A549 (cell line): ENCODE results near the gene ZBTB20. TPM values are rescaled to one million over a fixed set of nuclear protein-coding genes. Genes with fewer than 3 reads are reported as not detected.

Experiments used
- ATAC-seq, 2 experiments: fragments of 200-7000 bp in 1 of 2; fragments of >200 bp in 1 of 2; cut with Nextera tagmentation in 1 of 2; cut with Tn5 transposase in 1 of 2; 3 replicates each; pipeline versions ENCODE4 v1.8.0 to v1.9.1; 2018 to 2020; ENCODE audit warnings: mild to moderate bottlenecking in 1 of 2, moderate library complexity in 1 of 2
- CTCF ChIA-PET: fragments of 300-600 bp; sonication (Branson Sonifier 250); formaldehyde crosslinking; extraction: SDS; loops from one replicate; lab custom pipeline; 2021; ENCODE audit warnings: antibody characterized with exemption, inconsistent platforms; lab: Yijun Ruan, JAX
- POLR2A ChIA-PET: fragments of 350-600 bp; formaldehyde crosslinking; extraction: SDS; loops from one replicate; lab custom pipeline; 2021; ENCODE audit warnings: antibody characterized with exemption, inconsistent platforms; lab: Yijun Ruan, JAX
- DNase-seq, 2 experiments: peaks; one replicate each; pipeline versions ENCODE4 v3.0.0 to v3.0.0-alpha.2; 2011 to 2016; ENCODE audit warnings: low read depth in 1 of 2, low spot score in 1 of 2
- FAIRE-seq: peaks from 2 replicates; lab custom pipeline; 2011; peaks lifted over from hg19 to GRCh38; lab: Jason Lieb, UNC
- H3K27ac ChIP-seq, 2 experiments: fragments of >200 bp; sonication (Bioruptor Twin); formaldehyde crosslinking; 3 replicates each; pipeline ENCODE4 v1.5.1; 2016 to 2017
- H3K4me1 ChIP-seq: fragments of >200 bp; sonication (Bioruptor Twin); formaldehyde crosslinking; 3 replicates; pipeline ENCODE4 v1.6.1; 2016
- H3K4me2 ChIP-seq: fragments of >200 bp; sonication (Bioruptor Twin); formaldehyde crosslinking; 3 replicates; pipeline ENCODE4 v1.6.1; 2016
- H3K4me3 ChIP-seq: fragments of >200 bp; sonication (Bioruptor Twin); formaldehyde crosslinking; 3 replicates; pipeline ENCODE4 v1.5.1; 2016
- H3K9me3 ChIP-seq: fragments of >200 bp; sonication (Bioruptor Twin); formaldehyde crosslinking; 3 replicates; pipeline ENCODE4 v1.6.1; 2016
- CBX8 ChIP-seq: fragments of 200-600 bp; sonication (generic); IDR thresholded peaks from 2 replicates; pipeline ENCODE4 v1.6.1; 2016
- CEBPB ChIP-seq, 2 experiments: fragments of >200 bp in 1 of 2; sonication (Bioruptor Twin) in 1 of 2; formaldehyde crosslinking in 1 of 2; IDR thresholded peaks; 2 replicates each; pipeline ENCODE4 v1.6.1; 2012 to 2016
- CHD4 ChIP-seq: fragments of 200-600 bp; sonication (generic); IDR thresholded peaks from 2 replicates; pipeline ENCODE4 v1.6.1; 2016; ENCODE audit warnings: antibody characterized with exemption, mild to moderate bottlenecking, borderline replicate concordance
- EHMT2 ChIP-seq: fragments of 200-600 bp; sonication (generic); IDR thresholded peaks from 2 replicates; pipeline ENCODE4 v1.6.1; 2016; ENCODE audit warnings: antibody characterized with exemption, low read depth, mild to moderate bottlenecking, moderate library complexity
- EP300 ChIP-seq, 2 experiments: fragments of >200 bp; sonication (Bioruptor Twin); formaldehyde crosslinking; IDR thresholded peaks; 2 replicates in 1 of 2; 3 replicates in 1 of 2; pipeline ENCODE4 v1.6.1; 2016 to 2017
- FOSL2 ChIP-seq, 2 experiments: fragments of 450-650 bp in 1 of 2; fragments of >200 bp in 1 of 2; sonication (Bioruptor Twin) in 1 of 2; formaldehyde crosslinking; IDR thresholded peaks; 2 replicates each; pipeline versions ENCODE4 v1.5.0 to v1.6.1; 2016 to 2020; ENCODE audit warnings: mild to moderate bottlenecking in 1 of 2, moderate library complexity in 1 of 2
- HEYL ChIP-seq: fragments of 250-450 bp; sonication (Bioruptor Pico); IDR thresholded peaks from 2 replicates; pipeline ENCODE4 v1.8.0; 2021; ENCODE audit warnings: mild to moderate bottlenecking, moderate library complexity
- HOXB13 ChIP-seq: fragments of 250-450 bp; sonication (Bioruptor Pico); IDR thresholded peaks from 2 replicates; pipeline ENCODE4 v1.5.0; 2020; ENCODE audit warnings: low read depth, mild to moderate bottlenecking, moderate library complexity
- HOXB5 ChIP-seq: fragments of 250-450 bp; sonication (Bioruptor Pico); IDR thresholded peaks from 2 replicates; pipeline ENCODE4 v1.5.0; 2020; ENCODE audit warnings: mild to moderate bottlenecking, moderate library complexity
- JUN ChIP-seq, 2 experiments: fragments of >200 bp; sonication (Bioruptor Twin); formaldehyde crosslinking; IDR thresholded peaks; 2 replicates in 1 of 2; 3 replicates in 1 of 2; pipeline ENCODE4 v1.6.1; 2016 to 2017
- JUNB ChIP-seq: fragments of >200 bp; sonication (Bioruptor Twin); formaldehyde crosslinking; IDR thresholded peaks from 2 replicates; pipeline ENCODE4 v1.6.1; 2016
- KDM1A ChIP-seq: fragments of 200-600 bp; sonication (generic); IDR thresholded peaks from 2 replicates; pipeline ENCODE4 v1.6.1; 2016; ENCODE audit warnings: low read depth, mild to moderate bottlenecking
- MAZ ChIP-seq: fragments of 150-350 bp; IDR thresholded peaks from 2 replicates; pipeline ENCODE4 v1.6.1; 2014; ENCODE audit warnings: antibody characterized with exemption, low read depth, low read length, borderline replicate concordance
- PBX3 ChIP-seq: IDR thresholded peaks from 2 replicates; pipeline ENCODE4 v1.6.1; 2012
- POLR2AphosphoS2 ChIP-seq: conservative IDR thresholded peaks from 2 replicates; pipeline ENCODE4 v1.6.1; 2012; ENCODE audit warnings: low read length, improper control_type of control experiment, inconsistent platforms
- RARB ChIP-seq: fragments of 250-450 bp; sonication (Bioruptor Pico); IDR thresholded peaks from 2 replicates; pipeline ENCODE4 v1.8.0; 2021; ENCODE audit warnings: mild to moderate bottlenecking, moderate library complexity
- RNF2 ChIP-seq: fragments of 200-600 bp; sonication (generic); IDR thresholded peaks from 2 replicates; pipeline ENCODE4 v1.6.1; 2016; ENCODE audit warnings: low read depth, mild to moderate bottlenecking, antibody characterized with exemption, moderate library complexity, borderline replicate concordance
- ZFP36 ChIP-seq: fragments of 450-650 bp; IDR thresholded peaks from 2 replicates; pipeline ENCODE4 v1.6.1; 2014; ENCODE audit warnings: borderline replicate concordance; ENCODE audit not compliant: partially characterized antibody
- ZNF302 ChIP-seq: fragments of 250-450 bp; sonication (Bioruptor Pico); IDR thresholded peaks from 2 replicates; pipeline ENCODE4 v1.9.0; 2021; ENCODE audit warnings: inconsistent platforms, mild to moderate bottlenecking, moderate library complexity
- ZSCAN20 ChIP-seq: fragments of 250-450 bp; sonication (Bioruptor Pico); IDR thresholded peaks from 2 replicates; pipeline ENCODE4 v1.8.0; 2022; ENCODE audit warnings: mild to moderate bottlenecking, moderate library complexity
- WGBS: methylation state at CpG from one replicate; pipeline ENCODE4 v1.1.6; 2017; ENCODE audit errors: missing lambda C conversion rate; 5-methylcytosine and 5-hydroxymethylcytosine counted together
- polyA plus RNA-seq, 4 experiments: library from polyadenylated mRNA; depleted of rRNA in 3 of 4; stranded (reverse); fragments of >200 nt; fragmentation: RNase III in 1 of 4; extraction: RNeasy Plus Mini Kit Qiagen cat#74134 plus additional on column Dnase treatment in 1 of 4; gene quantifications; 2 replicates in 3 of 4; 3 replicates in 1 of 4; pipeline ENCODE4 v1.2.3, GENCODE V29; 2011 to 2017
- TF ChIP-seq, protein P1 (sequence below): IDR thresholded peaks from 2 replicates; pipeline ENCODE4 v1.6.1; 2012; ENCODE audit warnings: low read depth, borderline replicate concordance
- TF ChIP-seq, protein P2 (sequence below): fragments of >200 bp; sonication (Bioruptor Twin); formaldehyde crosslinking; IDR thresholded peaks from 3 replicates; pipeline ENCODE4 v1.5.1; 2016
- TF ChIP-seq, protein P3 (sequence below): IDR thresholded peaks from 2 replicates; pipeline ENCODE4 v1.6.1; 2012

The ZBTB20 gene
- polyA plus RNA-seq, 2 of the 4 experiments (the other 2 are of a cell fraction) = 0.85 to 5.0 TPM

DNA sequence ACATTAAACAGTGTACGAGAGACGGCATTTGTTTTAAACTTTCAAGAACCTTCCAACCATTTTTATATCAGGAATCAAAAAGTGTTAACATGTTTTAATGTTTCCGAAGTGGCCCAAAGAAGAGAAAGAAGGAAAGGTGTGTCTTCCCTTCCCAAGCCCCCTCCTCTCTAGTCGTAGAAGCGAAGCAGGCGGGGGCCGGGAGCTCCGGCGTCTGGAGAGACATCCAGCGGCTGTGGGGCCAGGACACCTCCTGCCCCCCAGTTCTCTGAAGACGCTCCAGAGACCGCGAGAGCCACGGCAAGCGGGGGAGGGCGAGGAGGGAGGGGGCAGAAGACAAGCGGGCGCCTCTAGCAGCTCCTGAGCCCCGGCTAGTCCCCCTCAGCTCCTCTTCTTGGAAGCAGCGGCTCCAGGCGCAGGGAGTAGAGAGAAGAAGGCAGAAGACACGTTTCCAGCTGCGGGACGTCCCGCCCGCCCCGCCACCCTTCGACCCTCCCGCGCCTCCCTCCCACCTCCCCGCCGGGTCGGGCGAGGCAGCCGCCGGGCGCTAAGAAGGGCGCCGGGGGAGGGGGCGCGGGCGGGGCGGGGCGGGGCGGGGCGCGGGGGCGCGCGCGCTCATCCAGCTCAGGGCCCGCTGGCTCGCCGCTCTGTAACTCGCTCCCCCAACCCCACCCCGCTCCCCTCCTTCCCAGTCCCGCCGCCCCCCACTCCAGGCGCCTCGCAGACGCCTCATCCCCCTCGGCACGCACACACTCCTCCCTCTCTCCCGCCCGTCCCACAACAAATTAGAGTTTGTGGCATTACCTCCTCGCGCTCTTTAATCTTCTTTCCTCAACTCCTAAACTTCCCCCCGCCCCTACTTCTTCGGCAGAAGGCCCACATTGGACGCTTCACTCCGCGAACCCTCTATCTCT is at the start of gene ZBTB20 (continued):
- TF ChIP-seq MAZ = peak; percentile 85; the same call in 1 of the 2 replicates

DNA sequence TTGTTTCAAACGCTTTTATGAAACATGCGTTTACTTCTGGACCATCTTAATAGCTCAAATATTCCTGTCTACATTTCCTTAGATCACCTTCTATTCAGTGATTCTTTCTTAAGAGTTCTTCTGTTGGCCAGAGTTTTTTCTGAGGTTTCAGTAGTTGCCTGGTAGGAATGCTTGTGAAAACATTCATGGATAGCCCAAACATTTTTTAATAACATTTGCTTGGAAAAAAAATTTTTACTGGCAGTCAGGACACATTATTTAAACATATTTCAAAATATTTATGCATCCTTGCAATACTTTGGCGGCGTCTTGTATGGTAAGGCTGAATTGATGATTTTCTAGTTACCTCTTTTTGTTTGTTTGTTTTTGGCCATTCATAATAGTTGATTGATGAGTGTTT is 47.4 kb upstream of the ZBTB20 start:
- no peaks in the 10 kb centered on the region; the same call in 2 of the 3 replicates for H3K9me3 ChIP-seq
- no peak overlapping the region for H3K4me3 ChIP-seq
- CTCF ChIA-PET = interaction anchor here (1.5 kb wide), 1 partner anchor 23 kb away, joined by 5 read pairs; no protein-coding TSS in a partner anchor
- DNase-seq (no peak), FAIRE-seq (no peak), ATAC-seq (no peak)
- H3K4me2 ChIP-seq = no peak overlapping the region
- no peak overlapping the region for H3K27ac ChIP-seq
- TF ChIP-seq KDM1A = no peak
- no peak for TF ChIP-seq EHMT2
- no peak for TF ChIP-seq CEBPB (IDR thresholded peaks at IDR 0.05)
- TF ChIP-seq, protein P1, sequence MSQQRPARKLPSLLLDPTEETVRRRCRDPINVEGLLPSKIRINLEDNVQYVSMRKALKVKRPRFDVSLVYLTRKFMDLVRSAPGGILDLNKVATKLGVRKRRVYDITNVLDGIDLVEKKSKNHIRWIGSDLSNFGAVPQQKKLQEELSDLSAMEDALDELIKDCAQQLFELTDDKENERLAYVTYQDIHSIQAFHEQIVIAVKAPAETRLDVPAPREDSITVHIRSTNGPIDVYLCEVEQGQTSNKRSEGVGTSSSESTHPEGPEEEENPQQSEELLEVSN = no peak
- no peak for TF ChIP-seq CBX8
- no peak for TF ChIP-seq JUN (IDR thresholded peaks at IDR 0.05)
- TF ChIP-seq JUNB = no peak
- 81% methylated on average over 4 of the region's 4 CpGs for WGBS
- H3K4me1 ChIP-seq = no peaks in the 10 kb centered on the region
- POLR2A ChIA-PET = no interaction called here

DNA sequence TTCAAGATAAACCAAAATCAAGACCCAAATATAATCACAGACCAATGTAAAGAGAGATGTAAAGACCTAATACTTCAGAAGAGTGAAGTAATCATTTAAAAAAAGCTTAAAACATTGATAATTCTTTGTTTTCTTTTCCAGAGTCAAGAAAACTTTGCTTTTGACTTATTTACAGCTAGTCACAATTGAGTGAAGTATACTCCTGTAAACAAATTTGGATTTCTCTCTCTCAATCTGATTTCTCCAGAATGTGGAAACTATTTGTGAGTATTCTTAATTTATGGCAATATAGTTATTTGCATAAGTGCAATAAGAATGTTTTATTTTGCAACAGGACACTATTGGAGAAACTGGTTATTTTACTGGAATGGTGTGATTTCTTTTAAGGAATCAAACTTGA is 43.7 kb upstream of the ZBTB20 start:
- POLR2A ChIA-PET = no interaction called here
- DNase-seq (no peak), ATAC-seq (no peak), FAIRE-seq (no peak)
- no peak overlapping the region for H3K27ac ChIP-seq
- no peak overlapping the region for H3K4me2 ChIP-seq
- H3K4me3 ChIP-seq = no peak overlapping the region
- CTCF ChIA-PET = no interaction called here
- H3K9me3 ChIP-seq = no peaks in the 10 kb centered on the region
- no peaks in the 10 kb centered on the region for H3K4me1 ChIP-seq
- TF ChIP-seq RARB (CRISPR knock-in tag) = no peak
- TF ChIP-seq ZSCAN20 (CRISPR knock-in tag) = no peak
- TF ChIP-seq HOXB13 = no peak
- TF ChIP-seq, protein P2, sequence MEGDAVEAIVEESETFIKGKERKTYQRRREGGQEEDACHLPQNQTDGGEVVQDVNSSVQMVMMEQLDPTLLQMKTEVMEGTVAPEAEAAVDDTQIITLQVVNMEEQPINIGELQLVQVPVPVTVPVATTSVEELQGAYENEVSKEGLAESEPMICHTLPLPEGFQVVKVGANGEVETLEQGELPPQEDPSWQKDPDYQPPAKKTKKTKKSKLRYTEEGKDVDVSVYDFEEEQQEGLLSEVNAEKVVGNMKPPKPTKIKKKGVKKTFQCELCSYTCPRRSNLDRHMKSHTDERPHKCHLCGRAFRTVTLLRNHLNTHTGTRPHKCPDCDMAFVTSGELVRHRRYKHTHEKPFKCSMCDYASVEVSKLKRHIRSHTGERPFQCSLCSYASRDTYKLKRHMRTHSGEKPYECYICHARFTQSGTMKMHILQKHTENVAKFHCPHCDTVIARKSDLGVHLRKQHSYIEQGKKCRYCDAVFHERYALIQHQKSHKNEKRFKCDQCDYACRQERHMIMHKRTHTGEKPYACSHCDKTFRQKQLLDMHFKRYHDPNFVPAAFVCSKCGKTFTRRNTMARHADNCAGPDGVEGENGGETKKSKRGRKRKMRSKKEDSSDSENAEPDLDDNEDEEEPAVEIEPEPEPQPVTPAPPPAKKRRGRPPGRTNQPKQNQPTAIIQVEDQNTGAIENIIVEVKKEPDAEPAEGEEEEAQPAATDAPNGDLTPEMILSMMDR = no peak
- TF ChIP-seq HEYL (CRISPR knock-in tag) = no peak
- TF ChIP-seq PBX3 = no peak
- TF ChIP-seq JUN (IDR thresholded peaks at IDR 0.05) = no peak
- no peak for TF ChIP-seq ZNF302
- no peak for TF ChIP-seq HOXB5 (CRISPR knock-in tag)
- TF ChIP-seq RNF2 = no peak
- no peak for TF ChIP-seq FOSL2 (IDR thresholded peaks at IDR 0.05)
- no peak for TF ChIP-seq FOSL2 (CRISPR knock-in tag; IDR thresholded peaks at IDR 0.05)
- TF ChIP-seq EP300 (IDR thresholded peaks at IDR 0.05) = no peak
- no peak for TF ChIP-seq ZFP36
- TF ChIP-seq, protein P3, sequence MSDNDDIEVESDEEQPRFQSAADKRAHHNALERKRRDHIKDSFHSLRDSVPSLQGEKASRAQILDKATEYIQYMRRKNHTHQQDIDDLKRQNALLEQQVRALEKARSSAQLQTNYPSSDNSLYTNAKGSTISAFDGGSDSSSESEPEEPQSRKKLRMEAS = no peak
- TF ChIP-seq POLR2AphosphoS2 = no peak
- TF ChIP-seq, protein P1 = no peak
- no peak for TF ChIP-seq CHD4
